GM21737 (cell line): Measurements from ENCODE around the gene DECR2.
A peak's percentile ranks its signal among the peaks of the same experiment; 100 is the strongest.

Experiments
- ATAC-seq: cut with Tn5 transposase; IDR thresholded peaks from one replicate; pipeline ENCODE4 v1.9.1; 2021; ENCODE audit warnings: mild to moderate bottlenecking, moderate library complexity; ENCODE audit not compliant: unreplicated experiment

DECR2 gene

DNA sequence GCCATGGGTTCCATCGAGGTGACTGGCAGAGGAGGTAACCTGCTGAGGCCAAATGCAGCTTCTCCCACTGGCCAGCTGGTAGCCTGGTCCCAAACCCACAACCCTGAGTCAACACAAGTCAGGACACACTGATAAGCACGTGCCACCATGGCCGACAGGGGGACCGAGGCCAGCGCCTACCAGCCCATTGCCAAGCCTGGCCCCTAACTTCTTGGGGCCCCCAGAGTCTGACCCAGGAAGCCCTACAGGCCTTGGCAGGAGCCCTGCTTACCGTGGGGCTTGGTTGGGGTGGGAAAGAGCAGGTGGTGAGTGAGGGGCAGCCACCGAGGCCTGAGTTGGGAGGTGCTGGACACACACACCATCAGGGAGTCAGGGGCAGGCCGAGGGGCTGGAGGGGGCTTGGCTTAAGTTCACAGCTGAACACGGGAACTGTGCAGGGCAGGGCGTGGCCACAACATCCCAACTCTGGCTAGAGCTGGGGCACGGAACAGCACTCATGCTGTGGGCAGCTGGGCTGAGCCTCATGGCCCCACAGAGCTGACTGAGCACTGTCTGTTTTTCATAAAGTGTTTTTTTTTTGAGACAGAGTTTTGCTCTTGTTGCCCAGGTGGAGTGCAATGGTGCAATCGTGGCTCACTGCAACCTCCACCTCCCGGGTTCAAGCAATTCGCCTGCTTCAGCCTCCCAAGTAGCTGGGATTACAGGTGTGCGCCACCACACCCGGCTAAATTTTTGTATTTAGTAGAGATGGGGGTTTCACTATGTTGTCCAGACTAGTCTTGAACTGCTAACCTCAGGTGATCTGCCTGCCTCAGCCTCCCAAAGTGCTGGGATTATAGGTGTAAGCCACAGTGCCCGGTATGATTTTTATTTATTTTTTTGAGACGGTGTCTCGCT is 36.8 kb upstream of the DECR2 start:
- ATAC-seq = no peak

DNA sequence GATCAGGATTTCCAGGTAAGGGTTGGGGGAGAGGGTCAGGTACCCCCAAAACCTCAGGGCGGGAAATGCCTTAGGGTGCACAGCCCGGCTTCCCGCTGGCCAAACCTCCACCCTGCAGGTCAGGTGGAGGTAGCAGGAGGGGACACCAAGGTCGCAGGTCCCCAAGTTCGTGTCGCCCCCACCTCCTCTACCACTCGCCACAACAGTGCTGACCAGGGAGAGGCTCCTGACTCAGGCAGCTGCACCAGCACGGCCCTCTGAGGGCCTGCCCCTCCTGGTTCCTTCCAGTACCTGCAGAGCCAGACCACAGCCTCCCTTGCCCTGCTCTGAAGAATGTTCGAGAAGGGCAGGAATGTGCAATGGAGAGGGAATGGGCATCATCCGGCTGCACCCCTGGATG is 35.2 kb upstream of the DECR2 start:
- ATAC-seq = no peak

DNA sequence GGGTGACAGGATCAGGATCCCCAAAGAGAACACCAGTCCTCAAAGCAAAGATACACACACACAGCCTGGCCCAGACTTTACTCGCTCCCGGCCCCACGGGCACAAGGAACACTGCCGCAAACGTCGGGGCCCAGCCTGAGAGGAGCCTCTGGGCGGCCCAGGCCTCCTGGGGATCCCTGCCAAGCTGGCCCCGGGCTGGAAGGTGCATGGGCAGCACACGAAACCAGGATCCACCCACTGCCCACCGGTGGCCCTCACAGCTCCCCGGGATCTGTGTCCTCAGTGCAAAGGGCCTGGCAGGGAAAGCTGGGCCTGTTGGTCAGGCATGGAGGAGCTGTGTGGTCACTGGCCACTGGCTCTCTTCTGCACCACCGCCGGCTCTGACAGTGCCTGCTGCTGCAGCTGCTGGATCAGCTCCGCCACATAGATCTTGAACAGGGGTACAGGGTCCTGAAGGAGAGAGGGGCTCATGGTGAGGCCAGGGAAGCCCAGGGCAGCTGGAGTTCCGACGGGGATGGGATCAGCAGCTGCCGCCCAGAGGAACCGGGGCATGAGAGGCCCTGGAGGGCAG is 34.3 kb upstream of the DECR2 start:
- no peak for ATAC-seq

DNA sequence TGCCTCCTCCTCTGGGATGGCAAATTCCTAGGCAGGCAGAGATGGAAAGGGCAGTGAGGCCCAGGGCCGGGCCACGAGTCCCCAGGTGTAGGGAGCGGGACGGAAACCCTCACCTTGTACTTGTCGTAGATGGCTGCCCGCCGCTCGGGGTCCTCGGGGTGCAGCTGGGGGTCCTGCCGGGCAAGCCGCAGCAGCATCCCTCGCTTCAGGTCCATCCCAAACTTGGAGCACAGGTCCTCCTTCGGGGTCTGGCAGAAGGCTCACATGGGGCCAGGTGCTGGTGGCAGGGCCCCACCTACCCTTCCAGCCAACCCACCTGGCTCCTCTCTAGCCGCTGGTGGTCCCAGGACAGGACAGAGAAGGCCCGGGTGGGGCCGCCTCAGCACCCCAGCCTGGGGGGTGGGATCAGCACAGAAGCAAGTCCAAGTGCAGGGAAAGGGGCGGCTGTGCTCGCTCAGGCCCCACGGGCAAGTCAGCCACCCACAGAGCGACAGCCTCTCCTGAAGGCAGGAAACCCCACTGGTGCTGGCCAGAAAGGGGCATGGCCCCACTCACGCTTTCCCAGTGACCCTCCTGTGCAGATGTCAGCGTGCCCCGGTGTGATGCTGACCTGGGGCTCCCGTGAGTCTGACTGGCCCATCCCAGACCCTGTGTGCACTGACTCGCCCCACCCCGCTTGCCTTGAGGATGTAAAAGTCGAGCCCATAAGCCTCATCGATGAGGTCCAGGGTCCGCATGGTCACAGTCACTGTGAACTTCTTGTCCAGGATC is 33.1 kb upstream of the DECR2 start:
- ATAC-seq = no peak

DNA sequence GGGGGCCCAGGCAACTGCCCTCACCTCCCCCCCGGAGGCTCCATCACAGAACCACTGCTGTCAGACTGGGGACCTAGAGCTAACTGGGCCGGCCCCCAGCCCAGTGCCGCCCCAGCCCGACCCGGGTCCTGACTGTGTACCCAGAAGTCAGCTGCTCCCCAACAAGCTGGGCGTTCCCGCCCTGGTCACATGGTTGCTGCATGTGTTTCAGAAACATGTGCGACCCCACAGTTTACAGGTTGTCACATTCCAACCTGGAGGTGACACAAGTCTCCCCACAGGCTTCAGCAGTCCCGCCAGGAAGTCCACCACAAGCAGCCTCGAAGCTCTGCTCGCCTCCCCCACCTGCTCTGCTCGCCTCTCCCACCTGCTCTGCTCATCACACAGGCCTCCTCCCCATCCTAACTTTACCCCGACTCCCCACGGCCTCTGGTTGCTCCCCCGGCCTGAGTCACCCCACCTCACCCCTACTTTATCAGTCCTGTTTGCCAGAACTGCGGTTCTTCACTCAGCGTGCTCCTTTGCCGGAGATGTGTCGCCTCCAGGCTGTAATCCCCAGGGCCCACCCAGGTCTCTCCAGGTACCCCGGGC is 32.3 kb upstream of the DECR2 start:
- no peak for ATAC-seq

DNA sequence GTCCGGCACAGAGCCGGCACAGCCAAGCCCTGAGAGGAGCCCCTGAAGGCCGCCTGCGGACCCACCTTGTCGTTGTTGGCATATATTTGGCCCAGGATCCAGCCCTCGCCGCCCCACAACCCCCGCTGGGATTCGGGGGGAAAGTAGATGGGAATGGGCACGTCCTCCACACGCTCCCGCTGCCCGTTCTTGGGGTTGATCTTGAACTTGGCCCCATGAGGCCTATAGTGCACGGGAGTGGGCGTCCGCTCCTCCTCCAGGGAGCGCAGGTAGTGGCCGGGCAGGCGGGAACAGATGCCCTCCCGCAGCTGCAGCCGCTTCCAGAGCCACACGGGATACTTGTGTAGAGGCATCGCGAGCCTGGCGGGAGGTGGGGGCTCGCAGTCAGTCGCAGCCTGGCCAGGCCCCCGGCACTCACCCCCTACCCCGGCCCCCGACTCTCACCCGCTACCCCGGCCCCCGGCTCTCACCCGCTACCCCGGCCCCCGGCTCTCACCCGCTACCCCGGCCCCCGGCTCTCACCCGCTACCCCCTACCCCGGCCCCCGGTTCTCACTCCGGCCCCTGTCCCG is 31.7 kb upstream of the DECR2 start:
- ATAC-seq = no peak

DNA sequence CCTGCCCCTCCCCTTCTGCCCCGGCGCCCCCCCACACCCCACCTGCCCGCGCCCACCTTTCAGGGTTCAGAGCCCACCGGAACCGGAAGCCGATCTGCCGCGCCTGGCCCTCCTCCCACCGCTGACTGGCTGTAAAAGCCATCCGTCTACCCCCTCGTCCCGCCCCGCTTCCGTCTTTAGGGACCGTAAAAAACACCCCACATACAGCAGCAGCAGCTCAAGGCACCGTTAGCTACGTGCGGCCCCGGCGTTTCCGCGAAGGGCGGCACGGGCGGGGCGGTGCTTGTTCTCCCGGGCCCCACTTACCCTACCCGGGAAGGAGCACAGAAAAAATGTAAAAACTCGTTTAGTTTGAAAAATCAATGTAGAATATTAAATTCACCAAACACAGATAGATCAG is 31.2 kb upstream of the DECR2 start, which contains the start of gene MRPL28:
Gene MRPL28 (minus strand): TSS at position 96 of the 400 bp plus-strand sequence. CDS start 320 bp downstream, outside the sequence.
- peak; percentile 68 for ATAC-seq

DNA sequence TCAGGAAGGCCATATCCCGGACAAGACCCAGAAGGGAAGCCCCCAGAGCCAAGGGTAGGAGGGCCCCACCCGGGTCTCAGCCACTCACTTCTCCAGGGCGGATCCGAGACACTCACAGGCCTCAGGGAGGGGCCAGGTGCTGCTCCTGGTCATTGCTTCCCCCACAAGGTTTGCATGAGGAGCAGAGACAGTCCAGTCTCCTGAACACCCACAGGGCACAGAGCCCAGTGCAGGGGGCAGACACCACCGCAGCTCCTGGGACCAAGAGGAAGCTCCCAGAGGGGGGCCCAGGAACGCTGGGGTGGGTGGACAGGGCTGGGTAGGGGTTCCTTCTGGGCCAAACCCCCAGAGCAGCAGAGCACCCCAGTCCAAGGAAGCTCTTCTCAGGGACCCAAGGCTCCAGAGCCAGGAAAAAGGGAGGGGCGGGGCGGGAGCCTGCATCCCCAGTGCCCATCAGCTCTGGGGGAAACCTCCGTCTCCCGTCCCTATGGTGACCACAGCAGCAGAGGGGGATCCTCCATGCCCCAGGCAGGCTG is 30.6 kb upstream of the DECR2 start:
- no peak for ATAC-seq

DNA sequence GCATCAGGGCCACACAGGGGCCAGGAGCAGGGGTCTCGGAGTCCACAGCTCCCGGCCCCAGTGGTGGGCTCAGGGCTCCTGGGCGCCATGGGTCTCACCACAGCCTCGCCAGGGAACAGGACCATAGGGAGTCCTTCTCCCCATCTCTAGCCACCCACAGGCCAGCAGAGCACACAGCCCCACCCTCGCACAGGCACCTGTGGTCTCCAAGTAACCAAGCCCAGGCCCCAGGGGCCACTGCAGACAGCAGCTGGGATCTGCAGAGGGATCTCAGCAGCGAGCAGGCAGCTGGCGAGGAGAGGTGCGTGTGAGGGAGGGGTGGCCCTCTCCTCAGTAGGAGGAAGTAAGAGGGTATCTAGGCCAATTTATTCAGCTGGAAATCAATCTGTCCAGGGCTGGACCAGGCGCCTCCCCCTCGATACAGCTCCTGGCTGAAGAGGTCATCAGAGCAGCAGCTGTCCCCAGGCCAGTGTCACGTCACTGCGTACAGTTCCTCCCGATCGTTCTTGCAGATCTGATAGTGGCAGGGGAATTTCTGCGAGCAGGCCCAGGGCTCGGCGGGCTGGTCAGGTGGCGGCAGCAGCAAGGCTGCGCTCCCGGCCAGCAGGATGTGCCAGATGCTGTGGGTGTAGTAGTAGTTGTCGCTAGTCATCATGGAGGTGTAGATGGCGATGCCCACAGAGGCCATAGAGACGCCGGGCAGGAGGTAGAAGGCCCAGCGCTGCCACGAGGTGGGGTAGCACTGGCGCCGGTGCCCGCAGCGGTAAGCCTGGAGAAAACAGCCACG is 30.0 kb upstream of the DECR2 start:
- ATAC-seq = no peak

DNA sequence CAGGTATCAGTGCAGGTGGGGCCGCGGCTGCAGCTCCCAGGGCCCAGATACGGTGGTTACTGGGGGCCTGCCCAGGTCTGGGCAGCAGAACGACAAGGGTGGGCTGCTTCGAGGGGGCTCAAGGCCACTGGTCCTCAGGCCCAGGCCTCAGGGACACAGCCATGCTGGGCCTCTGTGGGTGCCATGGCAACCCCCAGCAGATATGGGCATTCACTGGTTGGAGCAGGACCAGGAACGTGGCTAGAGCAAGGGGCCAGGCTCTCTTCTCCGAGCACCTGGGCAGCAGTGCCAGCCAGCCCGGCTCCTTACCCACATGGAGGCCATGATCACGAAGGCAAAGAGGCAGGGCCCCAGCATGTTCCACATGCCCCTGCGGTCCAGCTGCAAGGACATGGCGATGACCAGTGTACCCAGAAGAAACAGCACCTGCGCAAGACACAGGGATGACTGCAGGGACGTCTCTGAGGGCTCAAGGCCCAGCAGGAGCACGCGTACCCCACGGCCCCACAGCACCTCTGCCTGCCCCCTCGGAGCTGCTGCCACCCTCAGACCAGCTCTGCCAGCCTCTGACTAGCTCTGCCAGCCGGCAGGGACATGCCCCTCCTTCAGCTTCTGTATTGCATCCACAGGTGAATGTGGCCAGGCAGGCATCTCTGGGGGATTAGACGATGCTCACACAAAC is 29.2 kb upstream of the DECR2 start:
- ATAC-seq = no peak

DNA sequence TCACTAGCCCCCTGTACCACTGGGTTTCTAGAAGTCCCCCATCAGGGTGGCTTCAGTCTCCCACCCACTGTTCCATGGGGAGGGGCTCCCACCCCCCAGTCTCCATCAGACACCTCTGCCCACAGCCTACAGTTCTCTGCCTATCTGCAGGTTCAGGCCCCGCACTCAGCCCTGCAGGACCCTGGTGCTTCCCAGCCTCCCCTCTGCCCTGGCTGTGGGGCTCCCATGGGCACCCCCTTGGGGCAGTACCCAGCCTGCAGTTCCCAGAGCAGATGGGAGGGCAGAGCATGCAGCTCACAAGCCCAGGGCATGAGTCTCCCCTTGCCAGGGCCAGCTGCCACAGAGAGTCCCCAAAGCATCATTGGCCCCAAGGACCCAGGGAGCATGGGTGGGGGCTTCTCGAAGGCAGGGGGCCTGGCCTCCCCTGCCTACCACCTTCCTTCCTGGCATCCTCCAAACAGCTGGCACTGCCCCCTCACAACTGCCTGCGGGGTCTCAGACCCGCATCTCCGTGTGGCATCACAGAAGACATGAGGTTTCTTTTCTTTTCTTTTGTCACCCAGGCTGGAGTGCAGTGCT is 28.6 kb upstream of the DECR2 start:
- no peak for ATAC-seq

DNA sequence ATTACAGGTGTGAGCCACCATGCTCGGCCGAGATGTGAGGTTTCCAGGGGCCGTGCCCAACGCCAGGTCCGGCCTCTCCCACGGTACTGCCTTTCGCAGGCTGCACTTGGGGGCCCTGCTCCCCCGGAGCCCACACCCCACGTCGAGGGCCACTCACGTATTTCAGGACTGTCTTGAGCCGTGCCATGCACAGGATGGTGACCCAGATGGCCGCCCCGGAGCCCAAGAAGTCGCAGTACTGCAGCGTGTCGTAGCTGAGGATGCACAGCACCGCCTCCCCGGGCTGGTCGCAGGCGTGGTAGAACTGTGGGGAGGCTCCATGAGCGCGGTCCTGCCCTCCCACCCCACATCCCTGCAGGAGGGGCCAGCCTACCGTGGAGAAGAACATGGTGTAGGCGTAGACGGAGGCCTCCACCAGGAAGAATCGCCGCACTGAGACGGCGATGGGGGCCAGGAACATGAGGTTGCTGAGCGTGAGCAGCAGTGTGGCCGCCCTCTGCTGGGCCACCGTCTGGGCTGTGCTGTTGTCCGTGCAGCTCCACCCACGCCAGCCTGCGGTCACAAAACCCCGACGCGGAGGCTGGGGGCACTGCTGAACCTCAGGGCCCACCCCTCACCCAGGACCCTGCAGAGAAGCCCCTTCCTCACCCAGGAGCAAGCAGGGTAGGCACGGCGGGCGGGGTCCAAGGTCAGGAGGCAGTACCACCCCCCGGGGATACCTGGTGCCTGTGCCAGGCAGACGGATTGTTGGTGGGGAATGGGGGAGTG is 27.7 kb upstream of the DECR2 start:
- no peak for ATAC-seq

DNA sequence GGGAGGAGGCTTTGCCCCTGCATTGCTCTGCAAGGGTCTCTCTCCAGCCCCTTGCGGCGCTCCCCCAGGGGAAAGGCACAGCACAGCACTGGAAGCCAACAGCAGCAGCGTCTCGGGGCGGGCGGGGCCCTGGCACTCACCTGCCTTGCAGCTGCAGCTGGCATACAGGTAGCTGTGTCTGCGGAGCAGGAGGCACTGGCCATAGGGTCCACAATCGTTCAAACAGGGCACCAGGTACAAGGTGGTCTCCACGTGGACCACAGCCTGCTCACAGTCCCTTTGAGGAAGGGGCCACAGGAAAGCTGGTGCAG is 27.1 kb upstream of the DECR2 start:
- no peak for ATAC-seq

DNA sequence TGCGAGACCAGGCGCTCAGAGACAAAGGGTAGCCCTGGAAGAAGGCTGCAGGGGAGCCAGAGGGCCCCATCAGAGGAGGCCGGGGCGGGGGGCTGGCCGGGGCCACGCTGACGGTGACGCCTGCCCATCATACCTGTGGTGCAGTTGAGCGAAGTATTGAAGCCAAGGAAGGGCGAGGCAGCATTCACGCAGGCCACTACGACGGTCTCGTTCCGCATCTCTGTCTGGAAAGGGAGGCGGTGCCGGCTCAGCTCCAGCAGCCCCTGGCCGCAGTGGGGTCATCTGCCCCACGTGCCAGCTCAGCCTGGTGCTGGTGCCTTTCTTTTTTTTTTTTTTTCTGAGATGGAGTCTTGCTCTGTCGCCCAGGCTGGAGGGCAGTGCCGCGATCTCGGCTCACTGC is 26.5 kb upstream of the DECR2 start:
- ATAC-seq = no peak

DNA sequence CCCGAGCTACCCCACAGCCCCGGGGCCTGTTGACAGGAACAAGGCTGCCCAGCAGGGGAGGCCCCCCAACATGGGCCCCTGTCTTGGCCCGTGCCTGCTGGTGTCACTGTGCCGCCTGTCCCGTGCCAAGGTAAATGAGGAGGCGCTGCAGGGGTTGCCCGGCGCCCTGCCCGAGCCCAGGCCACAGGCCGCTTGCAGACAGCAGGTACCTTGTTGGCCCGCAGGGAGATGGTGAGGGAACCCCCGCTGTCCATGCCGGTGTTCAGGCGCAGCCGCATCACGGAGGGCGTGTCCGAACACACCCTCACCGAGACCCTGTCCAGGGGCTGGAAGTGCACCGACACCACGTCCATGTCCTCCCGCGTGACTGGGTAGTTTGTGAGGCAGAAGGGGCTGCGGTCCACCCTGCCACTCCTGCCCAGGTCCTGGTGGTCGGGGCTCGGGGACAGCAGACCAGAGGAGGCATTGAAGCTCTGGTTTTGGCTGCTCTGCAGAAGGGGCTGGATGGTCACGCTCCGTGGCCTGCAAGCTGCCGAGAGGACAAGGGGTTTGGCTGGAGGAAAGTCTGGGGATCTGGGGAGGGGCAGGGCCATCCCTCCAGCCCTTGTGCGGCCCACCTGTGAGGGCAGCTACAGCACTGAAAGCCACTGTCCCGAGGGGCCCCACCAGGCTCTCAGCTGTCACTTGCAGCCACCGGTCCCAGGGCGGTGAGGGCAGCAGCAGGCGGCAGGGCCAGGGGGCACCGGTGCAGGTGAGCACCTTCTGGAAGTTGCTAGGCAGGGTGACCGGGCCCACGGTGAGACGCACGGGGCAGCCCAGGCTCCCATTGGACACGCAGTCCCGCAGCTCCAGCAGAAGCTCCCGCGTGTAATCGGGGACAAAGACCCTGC is 25.5 kb upstream of the DECR2 start:
- no peak for ATAC-seq

DNA sequence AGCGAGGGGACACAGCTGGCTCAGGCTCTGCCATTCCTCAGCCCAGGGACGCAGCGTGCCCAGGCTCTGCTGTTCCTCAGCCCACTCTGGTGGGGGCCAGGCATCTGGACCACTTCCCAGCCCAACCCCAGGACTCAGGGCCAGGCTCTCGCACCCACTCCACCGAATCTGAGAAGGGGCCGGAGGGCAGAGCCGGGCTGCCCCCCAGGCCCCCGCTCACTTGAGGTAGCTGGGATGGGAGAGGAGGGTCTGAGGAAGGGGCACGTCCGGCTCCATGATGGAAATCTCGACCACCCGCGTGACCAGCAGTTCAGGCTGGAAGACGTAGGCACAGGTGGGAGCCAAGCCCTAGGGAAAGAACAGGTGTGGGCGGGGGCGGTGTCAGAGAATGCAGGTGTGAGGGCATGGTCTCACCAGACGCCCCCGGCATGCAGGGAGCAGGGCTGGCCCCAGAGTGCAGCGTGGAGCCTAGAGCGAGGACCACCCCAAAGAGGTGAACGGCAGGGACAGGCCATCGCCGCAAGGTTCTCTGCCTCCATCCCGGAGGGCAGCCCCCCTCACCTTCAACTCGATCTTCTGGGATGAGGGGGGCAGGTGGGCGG is 24.8 kb upstream of the DECR2 start:
- no peak for ATAC-seq

DNA sequence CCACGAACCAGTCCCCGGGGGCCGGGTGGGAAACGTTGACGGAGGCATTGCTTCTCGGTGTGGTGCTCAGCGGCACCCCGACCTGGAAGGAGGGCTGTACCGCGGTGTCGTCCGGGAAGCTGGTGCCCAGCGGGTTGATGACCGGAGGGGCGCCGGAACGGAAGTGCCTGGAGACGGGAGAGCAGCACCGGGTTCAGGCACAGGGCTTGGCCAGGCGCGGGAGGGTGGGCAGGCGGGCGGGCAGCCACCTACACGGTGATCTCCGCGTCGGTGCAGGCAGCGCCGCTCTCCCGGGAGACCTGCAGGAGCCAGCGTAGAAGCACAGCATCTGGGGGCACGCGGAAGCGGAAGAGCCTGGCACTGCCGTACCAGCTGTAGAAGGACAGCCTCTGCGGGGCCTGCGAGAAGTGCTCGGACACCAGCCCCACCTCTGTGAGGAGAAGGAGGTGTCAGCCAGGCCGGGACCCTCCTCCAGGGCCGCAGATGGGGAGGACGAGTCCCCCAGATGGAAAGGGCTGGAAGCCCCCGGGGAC is 24.2 kb upstream of the DECR2 start:
- no peak for ATAC-seq
